Muscle of back (tissue), 11 donors: Measurements from ENCODE around the gene DNMT3A. TPM values are rescaled to one million over a fixed set of nuclear protein-coding genes. Genes with fewer than 3 reads are reported as not detected.

Experiments used
- DNase-seq, 3 donors: peaks; one replicate each; pipeline versions ENCODE4 v3.0.0 to v3.0.0-alpha.2; 2013
- polyA plus RNA-seq, 10 donors: library from polyadenylated mRNA; unstranded; fragments of 120-200 nt; gene quantifications; one replicate each; pipeline ENCODE4 v1.2.1, GENCODE V29; 2013; ENCODE audit not compliant: insufficient read length in 10 of 10

Gene DNMT3A
- polyA plus RNA-seq, 10 donors, result 45.6 to 60.4 (median 51.7) TPM

- no peak for DNase-seq
These were observed 13.3 kb downstream of the DNMT3A start for GRCh38 chr2:25328152-25329085.

GRCh38 chr2:25326326-25327013, 15.3 kb downstream of the DNMT3A start:
- DNase-seq, result no peak

DNA sequence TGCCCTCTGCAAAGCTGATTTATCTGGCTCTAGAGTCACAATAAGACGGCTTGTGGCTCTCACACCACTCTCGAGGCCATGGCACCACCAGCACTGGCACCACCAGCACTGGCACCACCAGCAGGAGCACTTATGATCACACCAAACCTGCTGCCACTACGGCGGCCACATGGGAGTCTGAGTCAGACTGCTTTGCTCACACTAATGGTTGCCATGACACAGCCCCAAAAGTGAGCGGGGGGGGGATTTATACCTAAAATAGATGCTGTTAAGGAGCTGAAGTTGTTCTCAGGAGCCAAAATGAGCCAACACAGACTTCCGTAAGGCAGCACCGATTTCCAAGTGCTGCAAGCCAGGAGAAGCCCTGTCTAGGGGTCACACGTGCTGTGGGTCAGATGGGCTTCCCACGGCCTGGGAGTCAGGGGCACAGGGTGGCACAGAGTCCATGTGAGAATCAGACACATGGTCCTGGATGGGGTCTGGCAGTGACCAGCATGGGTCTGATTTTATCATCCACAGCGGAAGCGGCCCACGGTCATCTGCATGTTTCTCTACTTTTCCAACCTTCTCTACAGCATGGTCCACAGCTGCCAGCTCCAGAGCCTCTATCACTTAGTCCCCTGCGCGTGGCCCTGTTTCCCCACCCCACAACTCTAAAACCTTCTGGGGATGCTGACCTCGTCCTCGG, 16.7 kb downstream of the DNMT3A start:
- DNase-seq, result no peak

DNA sequence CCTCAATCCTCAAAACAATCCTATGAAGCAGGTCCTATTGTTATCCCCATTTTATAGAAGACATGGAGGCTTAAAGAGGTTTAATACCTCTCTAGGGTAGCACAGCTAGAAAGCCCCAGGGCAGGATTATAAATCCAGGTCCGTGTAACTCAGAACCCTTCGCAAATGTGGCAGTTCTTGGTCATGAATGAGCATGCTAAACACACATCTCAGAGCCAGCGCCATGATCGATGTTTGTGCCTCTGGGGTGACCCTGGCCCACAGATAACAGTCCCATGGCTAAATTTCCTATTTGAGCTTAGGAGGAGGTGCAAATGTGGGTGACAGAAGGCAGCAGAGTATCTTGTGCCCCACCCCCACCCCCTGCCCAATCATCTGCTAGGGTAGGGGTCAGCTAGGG, 17.5 kb downstream of the DNMT3A start:
- DNase-seq, result no peak

- DNase-seq, result no peak
These were observed 18.0 kb downstream of the DNMT3A start for GRCh38 chr2:25323610-25324189.

DNA sequence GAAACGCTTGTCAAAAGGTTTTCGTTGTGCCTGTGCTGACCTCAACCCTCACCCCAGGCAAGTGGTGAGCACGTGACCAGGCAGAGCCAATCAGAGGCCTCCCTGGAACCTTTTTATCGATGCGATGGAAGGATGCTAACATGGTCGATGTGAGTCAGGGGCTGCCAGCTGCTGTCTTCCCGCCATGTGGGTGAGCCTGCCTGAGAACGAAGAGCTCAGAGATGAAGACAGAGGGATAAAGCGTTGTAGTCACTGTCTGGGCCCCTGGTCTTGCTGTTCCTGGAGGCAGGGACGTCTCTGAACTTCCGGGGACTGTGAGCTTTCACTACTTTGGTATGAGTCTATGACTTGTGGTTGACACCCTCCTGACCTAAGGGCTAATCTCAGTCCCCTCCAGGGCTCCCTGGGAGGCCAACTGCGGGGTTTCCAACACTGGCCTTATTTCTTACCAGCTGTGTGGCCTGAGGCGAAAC, 18.6 kb downstream of the DNMT3A start:
- DNase-seq, result no peak

- DNase-seq, result no peak
These were observed 19.4 kb downstream of the DNMT3A start for GRCh38 chr2:25322312-25322711.

DNA sequence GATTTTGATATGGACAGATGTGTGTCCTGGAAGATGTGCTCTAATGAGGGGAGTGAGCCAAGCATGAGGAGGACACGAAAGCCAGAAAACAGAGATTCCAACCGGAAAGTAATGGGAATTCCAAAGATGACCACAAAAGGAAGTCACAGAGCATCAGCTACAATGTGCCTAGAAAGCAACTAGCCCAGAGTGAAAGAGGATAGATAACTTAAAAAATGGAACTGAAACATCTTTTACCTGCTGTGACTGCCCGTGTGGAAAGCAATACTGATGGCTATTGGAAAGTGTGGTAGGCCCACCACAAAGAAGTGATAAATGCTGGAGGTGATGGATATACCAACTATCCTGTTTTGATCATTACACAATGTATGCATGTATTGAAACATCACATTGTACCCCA, 21.6 kb downstream of the DNMT3A start:
- no peak for DNase-seq

DNA sequence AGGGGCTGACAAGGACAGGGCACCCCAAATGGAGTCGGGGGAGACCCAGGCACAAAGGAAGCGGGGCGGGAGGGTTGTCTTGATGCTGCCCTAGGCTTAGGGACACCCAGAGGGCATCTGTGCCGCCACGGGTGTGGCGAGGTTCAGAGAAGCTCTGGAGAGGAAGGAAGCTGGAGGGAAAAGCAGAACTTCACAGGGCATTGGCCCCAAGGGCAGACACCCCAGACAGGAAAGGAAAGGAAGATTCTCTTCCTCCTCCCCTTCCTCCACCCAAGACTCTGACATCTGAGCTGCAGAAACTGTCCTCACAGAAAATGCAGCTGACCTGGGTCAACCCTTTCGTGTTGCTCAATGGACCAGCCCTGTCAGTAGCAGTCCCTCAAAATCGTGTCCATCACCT, 25.6 kb downstream of the DNMT3A start:
- peak in 1 of 3 donors; percentile 45 for DNase-seq

DNA sequence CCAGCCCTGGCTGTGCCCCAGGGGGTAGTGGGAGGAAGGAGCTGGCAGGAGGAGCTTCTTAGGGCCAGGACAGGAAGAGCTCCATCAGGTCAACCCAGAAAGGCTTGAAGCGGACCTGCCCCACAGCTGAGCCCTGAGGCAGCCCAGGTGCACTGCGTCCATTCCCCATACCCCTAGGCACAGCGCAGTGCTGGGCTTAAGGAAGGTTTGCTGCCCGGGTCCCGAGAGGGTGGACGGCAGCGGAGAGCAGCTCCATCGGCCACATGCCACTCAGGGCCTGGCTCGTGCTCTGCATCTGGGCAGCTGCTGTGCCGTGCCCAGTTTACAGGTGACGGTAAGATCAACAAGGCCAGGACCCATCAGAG, 26.4 kb downstream of the DNMT3A start:
- DNase-seq, result no peak

DNA sequence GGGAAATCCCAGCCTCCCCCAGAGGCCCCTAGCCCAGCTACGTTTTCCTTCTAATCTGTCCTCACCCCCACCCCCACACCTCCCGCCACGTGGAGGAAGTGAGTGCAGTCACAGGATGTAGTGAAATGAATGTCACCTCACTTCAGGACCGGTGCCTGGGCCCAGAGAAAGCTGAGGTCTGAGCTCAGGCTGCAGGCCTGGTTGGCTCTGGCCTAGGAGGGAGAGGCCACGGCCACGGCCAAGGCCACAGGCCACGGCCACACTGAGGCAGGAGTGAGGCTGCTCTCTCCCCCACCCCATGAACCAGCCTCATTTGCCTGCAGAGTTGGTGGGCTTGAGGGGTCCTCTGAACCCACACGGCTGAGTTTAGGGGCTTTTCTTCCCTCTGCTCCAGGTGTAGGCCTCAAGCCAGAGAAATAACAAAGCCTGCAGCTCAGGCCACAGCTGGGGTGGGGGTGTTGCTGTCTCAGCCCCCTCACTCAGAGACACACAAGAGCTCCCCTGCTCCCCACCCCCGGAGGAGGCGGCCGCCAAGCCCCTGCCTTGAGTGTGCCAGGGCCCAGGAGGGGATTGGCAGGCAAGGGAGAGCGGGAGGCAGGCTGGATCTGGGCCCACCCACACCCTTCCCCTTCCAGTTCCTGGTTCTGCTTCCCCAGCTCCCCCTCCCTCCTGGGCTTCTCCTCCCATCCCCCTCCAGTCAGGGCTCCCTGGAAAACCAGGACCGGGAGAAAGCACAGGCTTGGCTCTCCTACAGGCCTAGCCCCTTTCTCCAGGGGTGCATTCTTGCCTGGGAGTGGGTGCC, 27.0 kb downstream of the DNMT3A start:
- DNase-seq, result peak in 2 of 3 donors; percentile 77 to 92

GRCh38 chr2:25313711-25314513, 27.8 kb downstream of the DNMT3A start:
- DNase-seq, result no peak

DNA sequence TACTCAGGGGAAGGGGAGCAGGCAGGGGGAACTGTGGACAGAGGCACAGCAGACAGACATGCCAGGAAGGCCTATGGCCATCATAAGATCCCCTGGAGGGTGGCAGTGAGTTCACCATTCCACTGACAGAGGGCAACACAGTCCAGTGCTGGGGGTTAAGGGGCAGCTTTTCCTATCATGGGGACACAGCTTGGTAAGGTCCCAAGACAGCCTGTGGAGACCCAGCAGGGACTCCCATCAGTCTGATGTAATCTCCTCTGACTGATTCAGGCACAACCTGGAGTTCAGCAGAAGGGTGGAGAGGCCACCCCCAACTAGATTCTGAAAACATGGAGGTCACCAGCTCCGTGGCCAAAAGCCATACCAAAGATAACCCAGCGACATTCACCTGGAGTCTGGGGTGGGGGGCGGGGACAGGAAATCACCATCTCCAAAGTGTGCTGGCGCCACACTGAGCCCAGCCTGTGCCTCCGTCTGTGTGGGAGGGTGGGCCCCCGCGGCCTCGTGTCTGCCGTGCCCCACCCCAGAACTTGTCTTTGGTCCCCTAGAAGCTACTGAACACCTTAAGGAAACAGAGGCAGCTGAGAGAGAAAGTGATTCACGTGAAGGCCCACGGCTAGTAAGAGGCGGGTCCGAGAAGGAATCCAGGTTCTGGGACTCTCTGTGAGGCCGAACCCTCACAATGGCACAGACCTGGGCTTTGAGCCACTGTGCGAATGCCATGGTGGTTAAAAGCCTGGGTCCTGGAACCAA, 28.6 kb downstream of the DNMT3A start:
- DNase-seq, result no peak

DNA sequence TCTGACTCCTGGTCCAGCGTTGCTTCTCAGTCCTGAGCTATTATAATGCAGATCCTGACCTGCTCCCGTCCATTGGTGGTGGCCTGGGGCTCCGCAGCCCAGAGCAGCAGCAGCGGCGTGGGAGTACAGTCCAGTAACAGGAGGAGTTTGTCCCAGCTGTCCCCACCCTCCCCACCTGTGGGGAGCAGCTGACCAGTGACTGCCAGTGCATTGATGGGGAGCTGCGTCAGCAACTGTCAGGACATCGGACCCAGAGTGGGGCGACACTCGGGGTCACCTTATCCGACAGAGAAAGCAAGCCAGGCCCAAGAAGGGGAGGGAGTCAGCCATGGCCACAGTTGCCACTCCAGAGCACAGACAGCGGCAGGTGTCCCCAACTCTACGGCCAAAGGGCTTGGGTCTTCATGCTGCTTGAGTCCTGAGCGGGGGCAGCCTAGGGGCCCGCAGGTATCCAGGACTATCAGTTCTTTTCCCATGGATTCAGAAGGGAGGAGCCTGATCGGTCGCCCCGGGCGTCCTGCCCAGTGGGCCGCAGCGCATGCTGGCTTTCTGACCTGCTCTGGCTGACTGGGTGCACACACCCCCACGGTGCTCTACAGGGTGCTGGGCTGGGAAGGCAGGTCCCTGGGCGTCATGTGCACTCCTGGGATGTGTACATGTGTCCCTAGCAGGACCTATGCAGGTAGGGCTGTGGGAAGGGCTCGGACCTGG, 29.7 kb downstream of the DNMT3A start:
- DNase-seq, result no peak

GRCh38 chr2:25310965-25311864, 30.5 kb downstream of the DNMT3A start:
- DNase-seq, result no peak

GRCh38 chr2:25310709-25310964, 31.1 kb downstream of the DNMT3A start:
- no peak for DNase-seq

GRCh38 chr2:25309402-25309801, 32.3 kb downstream of the DNMT3A start:
- peak in 1 of 3 donors; percentile 63 for DNase-seq

GRCh38 chr2:25308599-25308998, 33.1 kb downstream of the DNMT3A start:
- DNase-seq, result no peak
